Left renal cortex interstitium (tissue), 4 donors: ENCODE results near the gene PLEKHG4. TPM values are rescaled to one million over a fixed set of nuclear protein-coding genes. Genes with fewer than 3 reads are reported as not detected.

Experiments
- DNase-seq, 4 donors: peaks; one replicate each; pipeline ENCODE4 v3.0.0-alpha.2; 2013; ENCODE audit warnings: low read depth in 4 of 4, low spot score in 2 of 4, missing footprints in 1 of 4
- polyA plus RNA-seq, 4 donors: library from polyadenylated mRNA; unstranded; fragments of 120-200 nt; gene quantifications; one replicate each; pipeline ENCODE4 v1.2.1, GENCODE V29; 2013; ENCODE audit not compliant: insufficient read length in 4 of 4

Gene PLEKHG4
- polyA plus RNA-seq, 4 donors = 10.4 to 22.6 (median 15.2) TPM

DNA sequence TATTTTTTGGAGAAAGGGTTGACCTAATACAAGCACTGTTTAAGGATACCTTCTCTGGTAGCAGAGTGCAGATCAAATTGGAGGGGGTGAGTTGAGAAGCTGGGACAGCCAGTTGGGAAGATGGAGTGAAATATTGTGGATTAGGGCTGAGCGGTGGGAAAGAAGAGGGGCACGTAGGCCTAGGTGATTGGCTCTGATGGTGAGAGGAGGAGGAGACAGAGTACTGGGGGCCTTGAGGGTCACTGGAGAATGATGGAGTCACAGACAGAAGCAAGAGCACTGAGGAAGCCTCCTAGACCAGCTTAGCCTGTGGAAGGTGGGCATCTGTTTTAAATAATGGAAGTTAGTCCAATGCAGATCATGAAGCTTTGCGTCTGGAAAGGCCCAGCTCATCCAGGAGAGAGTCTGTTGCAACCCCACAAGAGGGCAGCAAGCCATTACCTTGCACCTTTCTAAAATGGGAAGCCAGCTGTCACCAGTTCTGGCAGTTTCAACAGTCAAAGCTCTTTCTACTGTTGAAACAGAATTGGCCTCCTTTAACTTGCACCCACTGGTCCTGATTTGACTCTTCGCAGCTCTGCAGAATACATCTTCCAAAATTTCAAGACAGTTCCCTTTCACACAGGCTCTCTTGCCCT is 18.8 kb upstream of the PLEKHG4 start:
- DNase-seq = no peak

DNA sequence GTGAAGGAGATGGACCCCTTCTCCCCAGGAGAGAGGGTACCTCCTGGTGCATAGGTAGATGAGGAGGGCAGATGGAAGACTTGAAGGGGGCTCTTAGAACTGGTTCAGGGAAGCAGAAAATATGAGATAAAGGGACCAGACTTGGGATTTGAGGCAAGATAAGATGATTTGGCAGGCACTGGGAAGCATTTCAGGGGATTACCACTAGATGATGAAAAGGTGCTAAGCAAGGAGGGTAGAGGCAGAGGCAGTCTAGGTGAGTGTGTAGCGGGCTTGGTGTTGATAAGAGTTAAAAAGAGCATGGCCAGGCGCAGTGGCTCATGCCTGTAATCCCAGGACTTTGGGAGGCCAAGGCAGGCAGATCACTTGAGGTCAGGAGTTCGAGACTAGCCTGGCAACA is 16.1 kb upstream of the PLEKHG4 start:
- no peak for DNase-seq

DNA sequence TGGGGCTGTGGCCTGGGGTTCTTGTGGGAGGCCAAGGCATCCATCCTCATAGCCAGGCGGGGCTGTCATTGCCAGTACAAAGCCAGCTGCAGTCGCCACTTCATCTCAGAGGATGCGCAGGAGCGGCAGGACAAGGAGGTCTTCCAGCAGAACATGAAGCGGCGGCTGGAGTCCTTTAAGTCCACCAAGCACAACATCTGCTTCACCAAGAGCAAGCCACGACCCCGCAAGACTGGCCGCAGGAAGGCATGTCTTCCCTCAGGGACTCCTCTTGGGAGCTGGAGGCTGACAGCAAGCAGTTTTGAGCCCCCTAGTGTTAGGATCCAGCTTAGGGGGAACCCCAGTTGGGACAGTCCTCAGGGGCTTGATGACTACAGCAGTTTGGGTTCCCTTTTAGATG is 15.1 kb upstream of the PLEKHG4 start:
- DNase-seq = no peak

DNA sequence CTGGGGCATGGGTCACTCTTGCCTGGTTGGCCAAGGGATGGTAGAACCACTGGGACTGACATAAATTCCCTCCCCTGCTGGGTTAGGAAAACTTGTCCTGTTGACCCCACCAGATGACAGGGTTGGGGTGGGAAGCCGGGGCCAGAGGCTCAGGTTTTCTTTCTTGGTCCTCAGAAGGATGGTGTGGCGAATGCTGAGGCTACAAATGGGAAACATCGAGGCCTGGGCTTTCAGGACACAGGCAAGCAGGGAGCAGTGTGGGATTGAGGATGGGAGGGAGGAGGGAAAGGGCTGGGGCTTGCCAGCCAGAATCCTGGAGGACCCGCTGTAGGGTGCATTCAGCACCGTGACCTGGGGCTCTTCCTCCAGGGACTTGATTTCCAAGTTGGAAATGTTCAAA is 14.5 kb upstream of the PLEKHG4 start:
- no peak for DNase-seq

DNA sequence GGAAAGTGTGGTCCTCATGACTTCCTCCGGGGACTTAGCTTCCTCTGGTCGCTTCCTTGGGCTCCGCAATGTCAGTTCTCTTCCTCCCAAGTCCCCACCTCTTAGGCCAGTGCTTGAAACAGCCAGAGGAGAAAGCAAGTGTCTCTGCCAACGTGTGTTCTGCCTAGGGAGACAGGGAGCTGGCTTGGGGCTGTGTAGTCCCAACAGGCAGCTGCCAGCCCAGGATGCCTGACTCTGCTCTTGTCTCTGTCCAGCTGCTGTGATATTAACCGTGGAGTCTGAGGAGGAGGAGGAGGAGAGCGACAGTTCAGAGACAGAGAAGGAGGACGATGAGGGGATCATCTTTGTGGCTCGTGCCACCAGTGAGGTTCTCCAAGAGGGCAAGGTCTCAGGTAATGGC is 13.5 kb upstream of the PLEKHG4 start:
- no peak for DNase-seq

DNA sequence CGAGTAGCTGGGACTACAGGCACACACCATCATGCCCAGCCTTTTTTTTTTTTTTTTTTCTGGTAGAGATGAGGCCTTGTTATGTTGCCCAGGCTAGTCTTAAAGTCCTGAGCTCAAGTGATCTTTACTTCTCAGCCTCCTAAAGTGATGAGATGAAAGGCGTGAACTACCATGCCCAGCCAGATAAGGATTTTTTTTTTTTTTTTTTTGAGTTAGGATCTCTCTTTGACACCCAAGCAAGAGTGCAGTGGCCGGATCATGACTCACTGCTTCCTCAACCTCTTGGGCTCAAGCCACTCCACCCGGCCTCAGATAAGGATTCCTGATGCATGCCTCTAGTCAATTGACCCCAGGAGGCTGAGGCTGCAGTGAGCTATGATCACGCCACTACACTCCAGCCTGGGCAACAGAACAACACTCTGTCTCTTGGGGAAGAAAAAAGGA is 11.2 kb upstream of the PLEKHG4 start:
- no peak for DNase-seq

DNA sequence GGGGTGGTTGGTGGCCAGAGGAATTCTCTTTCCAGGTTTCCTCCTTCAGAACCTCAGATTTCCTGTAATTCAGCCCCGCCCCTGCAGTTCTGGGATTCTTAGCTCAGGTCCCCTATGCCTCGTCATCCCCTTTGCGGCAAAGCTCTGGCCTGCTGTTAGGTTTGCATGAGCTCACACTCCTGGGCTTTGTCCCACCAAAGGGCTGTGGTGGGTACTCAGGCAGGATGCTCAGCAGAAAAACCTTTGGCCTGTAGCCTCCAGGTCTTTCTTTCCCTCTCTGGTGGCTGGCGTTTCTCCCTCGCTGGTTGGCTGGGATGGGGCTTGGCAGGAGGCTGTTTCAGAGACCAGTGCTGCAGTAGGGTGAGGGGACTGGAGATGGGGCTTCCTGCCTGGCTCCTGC is 9.6 kb upstream of the PLEKHG4 start:
- DNase-seq = no peak

DNA sequence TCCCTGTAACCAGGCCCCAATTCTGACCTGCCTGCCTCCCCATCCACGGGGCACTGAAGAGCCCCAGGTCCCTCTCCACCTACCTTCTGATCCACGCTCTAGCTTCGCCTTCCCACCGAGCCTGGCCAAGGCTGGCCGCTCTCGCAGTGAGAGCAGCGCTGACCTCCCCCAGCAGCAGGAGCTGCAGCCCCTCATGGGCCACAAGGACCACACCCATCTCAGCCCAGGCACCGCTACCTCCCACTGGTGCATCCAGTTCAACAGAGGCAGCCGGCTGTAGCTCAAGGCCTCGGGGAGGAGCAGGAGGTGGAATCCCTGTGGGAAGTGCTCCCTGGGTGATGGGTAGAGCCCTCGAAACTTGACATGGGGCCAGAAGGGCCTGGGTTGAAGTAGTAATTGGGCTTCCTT is 8.4 kb upstream of the PLEKHG4 start:
- DNase-seq = no peak

DNA sequence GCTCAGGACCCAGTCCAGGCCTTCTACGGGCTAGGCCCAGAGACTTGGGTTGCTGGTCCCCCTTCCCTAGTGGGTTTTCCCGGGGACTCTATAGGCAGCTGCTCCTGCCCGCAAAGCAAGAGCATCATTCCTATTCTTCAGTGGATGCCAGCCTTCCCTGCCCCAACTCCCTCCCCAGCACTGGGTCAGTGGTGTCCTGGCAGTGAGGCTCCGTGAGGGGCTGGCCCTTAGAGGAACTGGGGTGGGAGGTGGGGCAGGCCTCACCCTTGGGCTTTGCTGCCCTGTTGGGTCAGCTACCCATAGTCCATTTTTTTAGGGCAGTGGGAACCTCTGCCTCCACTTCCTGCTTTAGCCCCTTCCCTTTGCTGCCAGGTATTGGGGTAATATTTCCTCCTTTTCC is 7.9 kb upstream of the PLEKHG4 start:
- no peak for DNase-seq

DNA sequence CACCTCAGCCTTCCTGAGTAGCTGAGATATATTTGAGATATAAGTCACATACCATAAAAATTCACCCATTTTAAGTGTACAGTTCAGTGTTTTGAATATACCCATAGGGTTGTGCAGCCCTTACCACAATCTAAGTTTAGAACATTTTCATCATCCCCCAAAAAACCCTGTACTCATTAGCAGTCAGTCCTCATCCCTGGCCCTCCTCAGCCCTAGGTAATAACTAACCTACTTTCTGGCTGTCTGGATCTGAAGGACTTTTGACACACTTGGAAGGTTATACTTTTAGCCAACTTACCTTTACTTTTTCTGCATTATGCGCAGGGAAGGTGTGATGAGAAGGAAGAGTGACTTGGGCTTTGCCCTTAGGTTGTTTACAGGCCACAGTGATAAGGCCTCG is 4.0 kb upstream of the PLEKHG4 start:
- DNase-seq = no peak

DNA sequence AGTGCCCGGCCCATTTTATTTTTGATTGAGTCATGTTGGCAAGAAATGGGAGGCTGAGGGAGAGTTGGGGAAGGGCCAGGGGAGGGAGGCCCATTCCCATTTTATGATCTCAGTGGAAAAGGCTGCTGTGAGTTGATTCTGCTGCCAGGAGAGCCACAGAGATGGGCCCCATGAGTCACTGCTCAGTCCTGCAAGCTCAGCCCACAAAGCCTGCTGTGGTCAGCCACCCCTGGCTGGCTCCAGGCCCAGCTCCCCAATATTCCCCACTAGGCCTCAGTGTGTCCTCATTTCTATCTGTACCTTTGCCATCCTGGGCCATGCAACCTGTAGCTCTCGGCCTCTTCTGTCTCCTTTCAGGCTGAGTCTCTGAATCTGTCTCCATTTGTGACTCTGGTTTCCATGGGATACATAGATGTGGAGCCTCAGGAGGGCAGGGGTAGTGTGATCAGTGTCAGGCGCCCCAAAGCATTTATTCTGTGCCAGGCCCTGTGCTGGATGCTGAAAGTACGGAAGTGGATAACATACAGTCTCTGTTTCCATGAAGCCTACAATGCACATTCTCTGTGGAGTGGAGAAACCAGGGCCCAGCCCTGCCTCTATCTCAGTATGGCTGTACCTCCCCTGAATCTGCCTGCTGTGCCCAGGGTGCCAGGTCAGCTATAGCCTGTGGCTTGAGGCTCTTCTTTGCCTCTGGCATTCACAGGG is 1.9 kb upstream of the PLEKHG4 start:
- DNase-seq = no peak

DNA sequence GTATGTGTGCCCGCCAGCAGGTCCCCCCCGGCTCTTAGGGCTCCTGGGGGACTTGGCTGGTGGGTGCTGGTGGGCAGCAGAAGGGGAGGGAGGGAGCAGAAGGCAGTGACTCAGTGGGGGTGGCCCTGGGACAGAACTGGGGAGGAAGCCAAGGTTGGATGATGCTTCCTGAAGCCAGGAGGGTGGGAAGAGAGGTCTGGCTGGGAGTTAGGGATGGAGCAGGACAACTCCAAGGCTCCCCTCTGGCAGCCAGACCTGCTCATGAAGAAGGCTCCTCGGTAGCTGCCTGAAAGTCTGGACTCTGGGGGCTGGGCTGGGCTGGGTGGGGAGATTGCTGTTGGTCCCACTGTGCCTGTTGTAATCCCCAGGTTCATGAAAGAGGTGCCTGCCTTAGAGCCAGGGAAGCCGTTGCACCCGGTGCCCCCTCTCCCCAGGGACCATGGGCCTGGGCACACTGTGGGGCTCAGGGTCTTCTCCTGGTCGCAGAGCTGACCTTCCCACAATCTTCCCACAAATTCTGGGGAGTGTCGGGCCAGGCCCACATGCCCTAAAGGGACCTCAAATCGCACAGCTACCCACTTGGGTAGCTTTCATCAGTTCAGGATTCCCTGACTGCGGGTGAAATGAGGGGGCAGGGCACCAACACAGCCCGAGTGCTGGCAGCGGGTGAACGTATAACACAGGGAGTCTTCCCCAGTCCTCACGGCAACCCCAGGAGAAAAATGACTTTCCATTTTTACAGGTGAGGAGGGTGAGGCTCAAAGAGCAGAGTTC is 1.1 kb upstream of the PLEKHG4 start:
- no peak for DNase-seq

DNA sequence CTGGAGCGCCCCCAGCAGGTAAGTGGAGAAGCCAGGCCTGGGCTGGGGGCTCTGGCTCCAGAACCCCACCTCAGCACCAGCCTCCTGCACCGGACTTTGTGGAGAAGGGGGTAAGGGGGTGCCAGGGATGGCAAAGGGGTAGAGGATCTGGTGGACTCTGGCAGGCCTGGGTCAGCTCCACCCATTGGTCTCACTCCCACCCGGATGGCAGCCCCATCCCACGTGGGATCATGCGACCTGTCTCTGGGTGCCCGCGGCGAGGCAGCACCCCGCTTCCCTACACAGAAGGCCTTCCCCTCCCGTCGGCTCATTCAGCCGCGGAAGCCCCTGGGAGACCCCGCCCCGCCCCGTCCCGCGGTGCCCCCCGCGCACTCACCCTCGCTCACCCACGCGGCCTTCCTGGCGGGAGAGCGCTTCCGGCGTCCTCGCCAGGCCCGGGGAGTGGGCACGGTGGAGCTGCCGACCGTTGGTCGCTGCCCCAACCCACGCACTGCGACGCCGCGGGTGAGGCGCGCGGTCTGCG is 498 bp upstream of the PLEKHG4 start:
- no peak for DNase-seq

DNA sequence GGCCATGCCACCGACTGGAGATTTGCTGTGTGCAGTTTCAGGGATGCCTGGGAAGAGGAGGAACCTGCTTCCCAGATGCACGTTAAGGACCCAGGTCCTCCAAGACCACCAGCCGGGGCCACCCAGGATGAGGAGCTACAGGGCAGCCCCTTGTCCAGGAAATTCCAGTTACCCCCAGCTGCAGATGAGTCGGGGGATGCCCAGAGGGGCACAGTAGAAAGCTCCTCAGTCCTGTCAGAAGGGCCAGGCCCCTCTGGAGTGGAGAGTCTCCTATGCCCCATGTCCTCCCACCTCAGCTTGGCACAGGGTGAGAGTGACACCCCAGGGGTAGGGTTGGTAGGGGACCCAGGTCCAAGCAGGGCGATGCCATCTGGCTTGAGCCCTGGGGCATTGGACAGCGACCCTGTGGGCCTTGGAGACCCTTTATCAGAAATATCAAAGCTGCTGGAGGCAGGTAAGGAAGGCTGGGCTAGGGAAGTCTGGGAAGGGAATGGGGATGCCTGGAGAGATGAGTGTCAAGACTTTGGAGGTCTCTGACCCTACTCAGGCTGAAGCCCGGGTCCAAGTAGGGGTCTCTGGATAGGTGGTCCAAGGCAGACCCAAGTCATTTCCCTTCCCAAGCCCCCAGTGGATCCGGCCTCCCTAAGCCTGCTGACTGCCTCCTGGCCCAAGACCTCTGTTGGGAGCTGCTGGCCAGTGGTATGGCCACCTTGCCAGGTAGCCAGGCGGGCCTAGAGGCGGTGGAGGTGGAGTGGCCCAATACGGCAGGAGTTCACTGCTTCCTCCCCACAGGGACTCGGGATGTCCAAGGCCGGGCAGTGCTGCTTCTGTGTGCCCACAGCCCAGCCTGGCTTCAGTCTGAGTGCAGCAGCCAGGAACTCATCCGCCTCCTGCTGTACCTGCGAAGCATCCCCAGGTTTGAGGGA is 1.0 kb downstream of the PLEKHG4 start:
- DNase-seq = no peak

DNA sequence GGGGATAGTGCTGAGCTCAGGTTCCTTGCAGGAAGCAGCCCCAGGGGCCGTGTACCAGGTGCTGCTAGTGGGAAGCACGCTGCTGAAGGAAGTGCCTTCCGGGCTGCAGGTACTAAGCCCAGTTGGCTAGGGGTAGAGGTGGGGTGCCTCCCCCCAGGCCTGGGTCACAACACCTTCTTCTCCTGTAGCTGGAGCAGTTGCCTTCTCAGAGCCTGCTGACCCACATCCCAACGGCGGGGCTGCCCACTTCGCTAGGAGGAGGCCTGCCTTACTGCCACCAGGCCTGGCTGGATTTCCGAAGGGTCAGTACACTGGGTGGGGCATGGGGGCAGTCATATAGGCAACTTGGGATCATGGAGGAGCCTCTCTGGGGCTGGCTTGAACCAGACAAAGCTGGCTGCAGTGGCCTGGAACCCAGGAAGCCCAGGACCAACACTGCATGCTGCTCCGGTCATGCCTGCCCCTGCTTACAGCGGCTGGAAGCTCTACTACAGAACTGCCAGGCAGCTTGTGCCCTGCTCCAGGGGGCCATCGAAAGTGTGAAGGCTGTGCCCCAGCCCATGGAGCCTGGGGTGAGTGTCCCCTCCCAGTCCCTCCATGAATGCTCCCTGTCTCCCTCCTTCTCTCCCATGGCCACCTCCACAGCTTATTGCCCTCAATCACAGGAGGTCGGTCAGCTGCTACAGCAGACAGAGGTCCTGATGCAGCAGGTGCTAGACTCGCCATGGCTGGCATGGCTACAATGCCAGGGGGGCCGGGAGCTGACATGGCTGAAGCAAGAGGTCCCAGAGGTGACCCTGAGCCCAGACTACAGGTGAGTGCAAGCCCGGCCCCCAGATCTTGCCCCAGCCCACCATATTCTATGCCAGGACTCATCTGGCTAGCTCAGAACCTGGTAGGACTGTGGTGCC is 2.5 kb downstream of the PLEKHG4 start:
- no peak for DNase-seq

DNA sequence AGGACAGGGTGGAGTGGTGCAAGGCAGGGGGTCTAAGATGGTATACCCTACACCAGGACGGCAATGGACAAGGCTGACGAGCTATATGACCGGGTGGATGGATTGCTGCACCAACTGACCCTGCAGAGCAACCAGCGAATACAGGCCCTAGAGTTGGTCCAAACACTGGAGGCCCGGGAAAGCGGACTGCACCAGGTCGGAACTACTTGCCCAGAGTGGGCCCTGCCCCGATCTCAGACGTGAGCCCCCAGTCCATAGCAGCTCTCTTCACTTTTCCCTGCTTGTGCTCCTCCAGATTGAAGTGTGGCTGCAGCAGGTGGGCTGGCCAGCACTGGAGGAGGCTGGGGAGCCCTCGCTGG is 3.1 kb downstream of the PLEKHG4 start:
- DNase-seq = no peak

DNA sequence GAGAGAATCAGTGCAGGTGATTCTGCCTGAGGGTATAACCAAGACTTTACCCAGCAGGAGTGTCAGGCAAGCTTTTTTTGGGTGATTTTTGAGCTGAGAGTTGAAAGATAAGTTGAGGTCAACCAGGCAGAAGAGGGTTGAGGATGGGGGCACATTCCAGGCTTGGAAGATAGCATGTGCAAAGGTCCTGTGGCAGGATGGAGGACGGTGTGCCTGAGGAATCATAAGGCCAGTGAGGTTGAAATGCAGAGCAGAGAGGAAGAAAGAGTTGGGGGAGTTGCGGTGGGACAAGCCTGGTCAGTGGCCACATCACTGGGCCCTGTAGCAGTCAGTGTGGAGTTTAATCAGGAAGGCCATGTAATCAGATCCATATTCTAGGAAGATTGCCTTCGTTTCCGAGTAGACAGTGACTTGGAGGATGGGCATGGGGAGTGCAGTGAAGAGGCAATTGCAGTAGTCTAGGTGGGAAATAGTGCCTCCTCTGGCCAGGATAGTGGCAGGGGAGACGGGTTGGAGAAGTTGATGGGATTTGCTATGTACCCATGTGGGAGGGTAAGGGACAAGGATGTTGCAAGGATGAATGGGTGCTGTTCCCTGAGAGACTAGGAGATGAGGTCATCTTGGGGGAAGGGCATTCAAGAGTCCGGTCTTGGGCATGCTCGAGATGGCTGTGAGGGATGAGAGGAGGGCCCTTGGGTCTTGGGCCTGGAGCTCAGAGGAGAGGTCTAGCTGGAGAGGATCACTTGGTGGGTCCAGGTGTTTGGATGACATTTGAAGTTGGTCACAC is 3.9 kb downstream of the PLEKHG4 start:
- no peak for DNase-seq

DNA sequence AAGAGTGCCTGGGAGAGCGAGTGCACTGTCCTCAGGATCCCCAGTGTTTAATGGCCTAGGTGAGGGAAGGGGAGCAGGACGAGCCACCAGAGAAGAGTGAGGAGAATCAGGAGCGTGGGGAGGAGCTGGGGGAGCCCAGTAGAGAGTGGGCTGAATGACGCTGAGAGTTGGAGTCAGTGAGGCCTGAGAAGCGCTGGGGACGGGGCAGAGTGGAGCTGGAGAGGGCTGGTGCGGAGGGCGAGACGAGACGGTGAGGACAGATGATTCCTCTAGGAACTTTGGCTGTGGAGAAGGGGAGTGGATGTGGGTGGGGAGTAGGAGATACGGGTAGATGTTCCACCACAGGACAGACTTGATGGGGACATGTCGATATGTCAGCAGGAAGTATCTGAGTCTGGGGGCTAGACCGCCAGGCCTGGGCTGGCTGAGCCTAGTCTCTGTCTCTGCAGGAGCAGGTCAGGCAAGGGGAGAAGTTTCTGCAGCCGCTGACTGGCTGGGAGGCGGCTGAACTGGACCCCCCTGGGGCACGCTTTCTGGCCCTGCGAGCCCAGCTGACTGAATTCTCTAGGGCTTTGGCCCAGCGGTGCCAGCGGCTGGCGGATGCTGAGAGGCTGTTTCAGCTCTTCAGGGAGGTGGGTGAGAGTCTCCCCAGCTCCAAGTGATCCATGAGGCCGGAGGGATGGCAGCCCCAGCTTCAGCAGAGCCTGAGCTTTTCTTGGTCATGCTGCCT is 4.7 kb downstream of the PLEKHG4 start:
- no peak for DNase-seq
